ENCODE data around the gene PTER. TPM values are rescaled to one million over a fixed set of nuclear protein-coding genes. Genes with fewer than 3 reads are reported as not detected.

PTER gene
- polyA plus RNA-seq (ENCODE audit: insufficient read length), result 21.6 TPM
- long read RNA-seq, donor 1, partial matches to known transcripts, result 0 of 2 reads
- long read RNA-seq, donor 1, other reads (novel, unspliced or antisense), result 0 of 2 reads
- long read RNA-seq, donor 2, partial matches to known transcripts, result 0 of 2 reads
- long read RNA-seq, donor 2, other reads (novel, unspliced or antisense), result 0 of 2 reads
- long read RNA-seq, donor 3, partial matches to known transcripts, result 0 of 3 reads
- long read RNA-seq, donor 3, other reads (novel, unspliced or antisense), result 0 of 3 reads
- long read RNA-seq, donor 4, result 0 reads
- long read RNA-seq, donor 5, partial matches to known transcripts, result 0 of 6 reads
- long read RNA-seq, donor 5, other reads (novel, unspliced or antisense), result 0 of 6 reads
- long read RNA-seq, donor 6, partial matches to known transcripts, result 0 of 1 reads
- long read RNA-seq, donor 6, other reads (novel, unspliced or antisense), result 0 of 1 reads
- long read RNA-seq, donor 7, partial matches to known transcripts, result 0 of 4 reads
- long read RNA-seq, donor 7, other reads (novel, unspliced or antisense), result 0 of 4 reads
- long read RNA-seq, donor 8, partial matches to known transcripts, result 0 of 1 reads
- long read RNA-seq, donor 8, other reads (novel, unspliced or antisense), result 0 of 1 reads

DNA sequence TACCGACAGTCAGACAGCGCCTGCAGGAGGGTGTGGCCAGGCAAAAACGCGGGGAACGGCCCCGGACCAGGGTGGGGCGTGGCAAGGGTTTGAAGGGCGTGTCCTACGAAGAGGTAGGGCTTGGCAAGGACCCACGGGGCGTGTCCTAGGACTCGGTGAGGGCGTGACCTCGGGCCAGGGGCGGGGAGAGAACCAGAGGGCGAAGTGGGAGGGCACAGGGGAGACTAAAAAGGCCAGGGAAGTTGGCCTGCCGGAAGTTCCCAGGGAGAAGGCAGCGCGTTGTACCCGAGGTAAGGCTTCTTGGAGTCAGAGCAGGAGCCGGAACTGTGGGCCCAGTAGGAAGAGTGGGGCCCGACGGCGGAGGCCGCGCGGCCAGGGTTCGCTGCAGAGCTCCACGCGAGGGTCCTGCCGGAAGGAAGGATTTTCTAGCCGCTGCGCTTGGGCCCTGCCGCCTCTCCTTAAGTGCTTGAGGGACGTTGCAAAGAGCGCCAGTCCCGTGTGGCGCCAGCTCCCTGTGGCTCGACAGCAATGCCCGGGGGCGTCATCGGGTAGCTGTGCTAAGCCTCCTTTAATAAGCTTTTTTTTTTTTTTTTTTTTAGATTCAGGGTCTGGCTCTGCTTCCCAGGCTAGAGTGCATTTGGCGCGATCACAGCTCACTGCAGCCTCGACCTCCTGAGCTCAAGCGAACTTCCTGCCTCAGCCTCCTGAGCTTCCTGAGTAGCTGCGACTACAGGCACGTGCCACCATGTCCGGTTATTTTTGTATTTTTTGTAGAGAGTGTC lies at the start of gene PTER:
PTER (plus strand) TSS at position 253 of the 782 bp plus-strand sequence. CDS start 47,375 bp downstream, outside the sequence.
- peak; percentile 77 for DNase-seq

GRCh38 chr10:16392531-16393069 lies 44.2 kb upstream of the PTER start:
- no peak for DNase-seq

- no peak for DNase-seq
Measured at GRCh38 chr10:16393271-16393858, 43.4 kb upstream of the PTER start.

DNA sequence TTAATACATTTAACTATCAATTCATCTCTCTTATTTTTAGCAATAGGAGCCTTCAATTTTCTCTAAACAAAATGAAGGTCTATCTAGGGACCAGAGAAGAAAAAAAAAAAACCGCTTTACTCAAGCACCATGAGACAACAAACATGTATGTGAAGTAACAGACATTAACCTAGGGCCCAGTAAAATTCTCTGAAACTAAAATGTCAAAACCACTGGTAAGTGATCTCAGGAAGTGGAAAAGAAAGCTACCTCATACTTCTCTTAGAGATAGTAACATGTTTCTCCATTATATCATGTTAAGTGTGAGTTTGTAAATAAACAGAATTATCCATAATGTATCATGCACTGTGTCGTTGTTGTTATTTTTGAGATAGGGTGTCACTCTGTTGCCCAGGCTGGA lies 35.4 kb upstream of the PTER start:
- DNase-seq, result no peak

DNA sequence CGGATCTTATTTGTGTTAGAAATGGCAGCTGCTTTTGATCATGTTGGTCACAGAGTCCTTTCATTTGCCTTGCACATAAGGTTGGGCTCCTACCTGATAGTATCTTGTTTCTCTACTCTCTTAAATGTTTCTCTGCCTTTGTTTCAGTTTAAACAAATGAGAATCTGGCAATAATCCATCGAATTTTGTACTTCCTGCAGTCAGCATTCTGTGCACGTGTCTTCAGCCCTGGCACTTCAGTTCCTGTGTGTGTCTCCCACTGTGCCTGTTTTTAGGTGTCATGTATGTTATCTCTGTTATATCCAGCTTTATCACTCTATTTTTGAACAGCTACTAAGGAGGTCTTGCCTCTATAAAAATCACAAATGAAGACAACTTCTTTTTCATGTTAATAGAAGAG lies 28.4 kb upstream of the PTER start:
- DNase-seq, result no peak

GRCh38 chr10:16417341-16417740 lies 19.5 kb upstream of the PTER start:
- no peak for DNase-seq

DNA sequence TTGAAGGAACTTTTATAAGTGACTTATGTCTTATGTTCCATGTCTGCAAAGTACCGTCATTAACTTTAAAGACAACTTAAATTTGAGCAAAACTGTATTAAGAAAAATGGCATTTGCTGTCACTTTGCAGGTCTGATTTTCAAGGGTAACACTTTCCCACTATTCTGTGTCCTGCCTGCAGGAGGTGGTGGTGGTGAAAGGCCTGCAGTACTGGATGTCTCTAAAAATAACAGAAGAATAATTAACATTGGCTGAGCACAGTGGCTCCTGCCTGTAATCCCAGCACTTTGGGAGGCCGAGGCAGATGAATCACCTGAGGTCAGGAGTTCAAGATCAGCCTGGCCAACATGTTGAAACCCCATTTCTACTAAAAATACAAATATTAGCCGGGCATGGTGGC lies 13.2 kb upstream of the PTER start:
- no peak for DNase-seq

DNA sequence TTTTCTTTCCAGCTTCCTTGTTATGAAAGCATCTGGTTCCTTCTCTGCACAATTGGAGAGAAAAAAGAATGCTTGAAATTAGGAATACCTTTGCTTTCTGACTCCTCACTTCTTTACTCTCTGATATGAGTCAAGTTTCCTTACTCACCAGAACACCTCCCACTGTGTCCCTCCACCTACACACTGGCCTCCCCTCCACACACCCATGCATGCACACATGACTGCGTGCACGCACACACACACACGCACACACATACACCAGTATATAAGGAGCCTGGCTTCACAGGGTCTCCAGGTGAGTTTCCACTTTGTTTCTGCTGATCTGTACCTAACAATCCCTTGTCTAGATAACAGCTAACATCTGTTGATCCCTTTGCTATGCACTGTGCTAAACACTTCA lies 11.4 kb upstream of the PTER start:
- DNase-seq, result no peak

DNA sequence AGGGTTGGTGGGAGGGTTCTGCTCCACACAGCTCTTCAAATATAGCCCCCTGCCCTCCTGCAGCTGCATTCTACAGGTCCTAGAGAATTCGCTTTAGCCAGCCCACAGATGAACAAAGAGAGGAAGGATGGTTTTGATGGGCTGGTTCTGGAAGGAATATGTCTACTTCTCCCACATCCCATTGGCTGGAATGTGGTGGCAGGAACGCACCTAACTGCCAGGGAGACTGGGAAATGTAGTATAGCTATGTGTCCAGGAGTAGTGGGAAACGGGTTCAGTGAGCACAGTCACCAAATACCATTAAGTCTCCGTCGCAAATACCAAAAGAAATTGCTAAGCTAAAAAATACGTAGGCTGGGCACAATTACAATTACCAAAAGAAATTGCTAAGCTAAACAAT lies 7.3 kb upstream of the PTER start:
- DNase-seq, result no peak

DNA sequence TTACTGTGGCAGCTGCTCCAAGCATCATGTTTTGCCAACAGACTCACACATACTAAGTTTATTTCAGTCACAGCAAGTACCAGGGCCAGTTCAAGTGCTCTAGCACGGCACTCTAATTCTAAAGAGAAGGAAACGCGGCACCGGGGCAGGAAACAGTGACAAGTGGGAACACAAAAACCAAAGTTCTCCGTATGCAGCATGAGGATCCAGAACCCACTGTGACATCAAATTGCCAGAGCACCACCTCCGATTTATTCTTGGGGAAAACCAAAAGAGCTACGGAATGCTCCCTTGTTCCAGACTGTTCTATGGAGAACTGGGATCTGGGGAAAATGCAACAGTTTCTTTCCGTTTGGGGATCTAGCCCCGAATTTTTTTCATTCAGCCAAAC lies 448 bp upstream of the PTER start:
- DNase-seq, result no peak

- no peak for DNase-seq
Measured at GRCh38 chr10:16437540-16437894, 707 bp downstream of the PTER start.

- no peak for DNase-seq
Measured at GRCh38 chr10:16439295-16439694, 2.5 kb downstream of the PTER start.

DNA sequence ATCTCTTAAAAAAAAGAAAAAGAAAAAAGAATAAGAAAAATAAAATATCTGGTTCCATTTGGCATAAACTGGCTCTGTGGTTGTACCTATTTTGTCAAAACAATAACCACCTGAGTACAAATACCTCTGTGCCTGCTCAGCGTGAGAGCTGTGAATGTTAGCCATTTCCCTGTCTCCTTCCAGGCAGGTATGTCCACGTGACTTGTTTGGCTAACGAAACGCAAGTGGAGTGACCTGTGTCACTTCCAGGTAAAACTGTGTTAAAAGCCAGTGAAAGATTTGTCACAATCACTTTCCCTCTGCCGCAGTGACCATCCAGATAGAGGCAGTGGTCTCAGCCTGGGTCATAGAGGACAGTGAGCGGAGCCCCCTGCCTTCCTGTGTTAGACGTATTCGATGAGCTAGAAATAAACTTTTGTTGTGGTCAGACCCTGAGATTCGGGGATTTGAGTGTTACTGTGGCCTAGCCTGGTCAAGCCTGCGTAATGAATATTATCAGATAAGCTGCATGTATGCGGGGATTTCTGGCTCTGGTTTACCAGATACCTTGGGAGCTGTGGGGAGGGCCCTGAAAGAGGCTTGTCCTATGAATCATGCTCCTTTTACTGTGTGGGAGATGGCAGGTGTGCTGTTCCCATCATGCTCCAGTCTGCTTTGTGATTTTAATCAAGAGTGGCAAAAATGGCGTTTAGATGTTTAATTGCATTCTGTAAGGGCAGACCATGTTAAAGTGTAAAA lies 3.8 kb downstream of the PTER start:
- DNase-seq, result no peak

DNA sequence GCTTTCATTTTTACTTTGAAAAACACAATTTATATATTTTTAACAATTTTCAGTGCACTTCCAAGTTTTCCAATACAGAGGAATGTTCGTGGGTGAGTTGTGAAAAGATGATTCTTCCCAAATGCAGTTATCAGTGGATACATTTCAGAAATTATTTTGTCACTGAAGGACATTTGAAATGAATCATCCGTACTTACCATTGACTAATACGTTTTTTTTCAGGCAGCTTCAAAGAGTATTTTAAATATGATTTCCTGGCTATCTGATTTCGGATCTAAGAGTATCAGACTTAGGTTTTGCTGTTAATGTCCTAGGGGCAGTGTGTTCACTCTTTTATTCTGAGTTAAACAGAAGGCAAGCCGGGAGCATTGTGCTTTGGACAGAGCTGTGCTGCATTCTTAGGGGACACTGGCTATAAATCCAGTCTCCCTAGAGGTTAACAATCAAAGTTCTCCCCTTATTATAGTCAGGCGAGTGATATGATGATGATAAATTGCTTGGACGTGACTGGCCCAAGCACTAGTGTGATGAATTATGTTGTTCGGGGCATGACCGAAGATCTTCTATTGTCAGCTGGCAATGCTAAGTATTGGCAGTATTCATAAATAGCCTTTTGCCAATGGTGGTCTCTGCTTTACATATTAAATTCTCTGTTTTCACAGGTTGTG lies 4.5 kb downstream of the PTER start:
- DNase-seq, result no peak

GRCh38 chr10:16442914-16443313 lies 6.1 kb downstream of the PTER start:
- DNase-seq, result no peak

DNA sequence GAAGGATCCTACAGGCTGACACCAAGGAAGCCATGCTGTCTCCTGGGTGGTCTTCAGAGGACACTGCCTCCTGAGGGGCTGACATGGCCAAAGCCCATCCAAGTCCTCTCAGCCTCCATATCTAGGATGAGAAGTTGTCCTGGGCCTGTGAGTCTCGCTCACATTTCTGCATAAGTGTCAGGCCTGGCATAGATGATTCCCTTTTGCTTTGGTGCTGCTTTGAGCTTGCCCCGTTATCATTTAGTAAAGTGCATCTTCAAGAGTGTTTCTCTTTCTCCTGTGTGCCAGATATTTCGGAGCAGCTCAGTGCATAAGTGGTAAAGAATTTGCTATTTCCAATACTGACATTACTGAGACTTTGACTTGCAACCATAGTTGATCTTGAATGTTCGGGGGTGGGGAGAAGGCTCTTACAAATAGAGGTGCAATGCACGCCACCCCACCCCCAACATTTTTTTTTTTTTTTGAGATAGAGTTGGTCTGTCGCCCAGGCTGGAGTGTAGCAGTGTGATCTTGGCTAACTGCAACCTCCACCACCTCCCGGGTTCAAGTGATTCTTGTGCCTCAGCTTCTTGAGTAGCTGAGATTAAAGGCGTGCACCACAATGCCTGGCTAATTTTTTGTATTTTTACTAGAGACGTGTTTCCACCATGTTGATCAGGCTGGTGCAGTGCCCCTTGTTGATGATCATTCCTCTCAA lies 9.1 kb downstream of the PTER start:
- DNase-seq, result no peak

DNA sequence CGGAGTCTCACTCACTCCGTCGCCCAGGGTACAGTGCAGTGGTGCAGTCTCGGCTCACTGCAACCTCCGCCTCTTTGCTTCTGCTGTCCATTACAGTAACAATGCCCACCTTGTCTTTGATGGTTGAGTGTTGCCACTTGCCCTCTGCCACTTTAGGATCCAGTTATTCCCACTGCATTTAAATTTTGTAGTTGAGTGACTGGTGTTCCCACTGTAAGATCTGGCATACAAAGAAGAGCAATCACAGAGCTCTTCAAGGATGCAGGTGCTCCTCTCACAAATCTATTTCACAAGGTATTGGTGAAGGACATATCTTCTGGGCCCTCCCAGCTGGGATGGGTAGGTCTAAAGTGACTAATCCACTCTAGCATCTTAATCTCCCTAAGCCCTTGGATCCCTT lies 12.6 kb downstream of the PTER start:
- no peak for DNase-seq

DNA sequence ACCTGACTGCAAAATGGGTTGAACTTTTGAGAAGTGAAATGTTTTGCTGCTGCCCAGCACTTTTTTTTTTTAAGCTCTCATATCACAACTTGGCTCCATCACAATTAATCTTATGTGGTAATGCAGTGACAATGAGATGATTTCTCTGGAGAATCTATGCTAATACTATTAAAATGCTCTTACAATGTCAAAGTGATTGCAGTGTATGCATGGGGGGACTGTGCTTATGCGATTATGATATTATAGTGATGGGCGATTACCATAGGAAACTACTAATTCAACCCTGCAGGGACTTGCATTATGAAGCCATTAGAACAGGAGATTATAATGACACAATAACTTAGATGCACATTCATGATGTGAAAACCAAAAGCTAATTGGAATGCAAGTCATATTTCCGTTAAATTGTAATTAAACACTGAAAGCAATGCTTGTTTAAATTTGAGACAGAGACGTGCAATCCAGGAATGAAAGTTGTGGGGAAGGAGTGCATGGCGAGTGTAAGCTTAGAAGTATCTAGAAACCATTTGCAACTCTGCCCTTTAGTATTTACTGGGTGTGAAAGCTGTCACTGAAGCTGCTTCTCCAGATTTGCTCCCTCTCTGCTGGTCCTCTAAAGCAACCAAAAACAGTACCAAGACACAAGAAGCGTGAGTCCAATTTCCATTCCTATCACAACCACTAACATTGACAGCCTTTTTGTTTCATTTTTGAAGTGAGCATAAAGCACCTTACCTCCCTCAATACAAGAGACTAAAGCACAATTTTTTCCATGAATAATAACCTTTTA lies 21.6 kb downstream of the PTER start:
- DNase-seq, result no peak

DNA sequence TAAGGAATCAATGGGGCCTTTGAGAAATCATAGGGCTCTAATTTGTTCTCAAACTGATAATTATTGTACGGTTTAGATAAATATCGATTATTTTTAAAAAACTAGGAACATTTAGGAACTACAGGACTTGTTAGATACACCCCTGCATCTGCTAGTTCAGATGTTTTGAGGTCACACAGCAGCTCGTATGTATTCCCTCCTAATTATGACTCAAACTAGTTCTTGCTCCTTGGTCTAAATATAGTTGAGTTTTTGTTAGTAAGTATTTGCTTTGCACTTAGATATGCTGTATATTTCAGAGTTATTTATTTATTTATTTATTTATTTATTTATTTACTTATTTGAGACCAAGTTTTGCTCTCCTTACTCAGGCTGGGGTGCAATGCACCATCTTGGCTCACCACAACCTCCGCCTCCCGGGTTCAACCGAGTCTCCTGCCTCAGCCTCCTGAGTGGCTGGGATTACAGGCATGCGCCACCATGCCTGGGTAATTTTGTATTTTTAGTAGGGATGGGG lies 22.7 kb downstream of the PTER start:
- no peak for DNase-seq

Measured in left kidney (tissue), 8 donors.